ENCODE data around the gene KCNJ5. TPM values are rescaled to one million over a fixed set of nuclear protein-coding genes. Genes with fewer than 3 reads are reported as not detected.

The KCNJ5 gene
- total RNA-seq, 2 experiments from 2014 or later, result not detected

- H3K9me3 Mint-ChIP-seq, result no peaks in the 10 kb centered on the region
- ChIA-PET CTCF (interaction anchor here (1.9 kb wide), 1 partner anchor 11 kb away, joined by 5 read pairs; no protein-coding TSS in a partner anchor), POLR2A (no interaction called here)
- H3K4me1 Mint-ChIP-seq, result no peaks in the 10 kb centered on the region
- no peaks in the 10 kb centered on the region for H3K36me3 Mint-ChIP-seq (ENCODE audit: low read depth)
- H3K4me3 Mint-ChIP-seq, result no peak overlapping the region
- DNase-seq, result no peak
- no peak overlapping the region for H3K27ac Mint-ChIP-seq
- H3K27me3 Mint-ChIP-seq, result no peaks in the 10 kb centered on the region
These were observed 45.6 kb downstream of the KCNJ5 start for GRCh38 chr11:128936606-128937251.

DNA sequence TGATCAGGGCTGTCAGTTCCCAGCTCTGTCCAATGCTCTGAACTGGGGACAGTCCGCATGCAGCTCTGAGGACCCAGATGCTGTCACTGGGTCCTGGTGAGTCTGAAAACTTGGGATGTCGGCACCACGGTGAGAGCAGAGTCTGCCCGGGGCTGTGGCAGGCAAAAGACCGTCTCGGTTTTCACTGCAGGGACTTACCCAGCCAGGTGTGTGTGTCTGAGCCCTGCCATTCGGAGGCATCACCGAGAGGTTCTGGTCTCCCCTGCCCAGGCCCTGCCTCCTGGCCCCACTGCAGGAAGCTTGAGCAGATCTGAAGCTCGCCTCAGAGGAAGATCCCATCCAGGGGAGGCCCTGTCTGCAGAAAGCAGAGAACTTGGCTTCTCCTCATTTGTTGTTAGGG, 46.3 kb downstream of the KCNJ5 start:
- no peak for DNase-seq
- CTCF ChIA-PET, result interaction anchor here (1.9 kb wide), 1 partner anchor 11 kb away, joined by 5 read pairs; no protein-coding TSS in a partner anchor
- H3K27me3 Mint-ChIP-seq, result no peaks in the 10 kb centered on the region
- peak overlapping the region; percentile 19 for H3K27ac Mint-ChIP-seq
- H3K9me3 Mint-ChIP-seq, result no peaks in the 10 kb centered on the region
- no peaks in the 10 kb centered on the region for H3K4me1 Mint-ChIP-seq
- H3K4me3 Mint-ChIP-seq, result no peak overlapping the region
- POLR2A ChIA-PET, result no interaction called here
- no peaks in the 10 kb centered on the region for H3K36me3 Mint-ChIP-seq (ENCODE audit: low read depth)

DNA sequence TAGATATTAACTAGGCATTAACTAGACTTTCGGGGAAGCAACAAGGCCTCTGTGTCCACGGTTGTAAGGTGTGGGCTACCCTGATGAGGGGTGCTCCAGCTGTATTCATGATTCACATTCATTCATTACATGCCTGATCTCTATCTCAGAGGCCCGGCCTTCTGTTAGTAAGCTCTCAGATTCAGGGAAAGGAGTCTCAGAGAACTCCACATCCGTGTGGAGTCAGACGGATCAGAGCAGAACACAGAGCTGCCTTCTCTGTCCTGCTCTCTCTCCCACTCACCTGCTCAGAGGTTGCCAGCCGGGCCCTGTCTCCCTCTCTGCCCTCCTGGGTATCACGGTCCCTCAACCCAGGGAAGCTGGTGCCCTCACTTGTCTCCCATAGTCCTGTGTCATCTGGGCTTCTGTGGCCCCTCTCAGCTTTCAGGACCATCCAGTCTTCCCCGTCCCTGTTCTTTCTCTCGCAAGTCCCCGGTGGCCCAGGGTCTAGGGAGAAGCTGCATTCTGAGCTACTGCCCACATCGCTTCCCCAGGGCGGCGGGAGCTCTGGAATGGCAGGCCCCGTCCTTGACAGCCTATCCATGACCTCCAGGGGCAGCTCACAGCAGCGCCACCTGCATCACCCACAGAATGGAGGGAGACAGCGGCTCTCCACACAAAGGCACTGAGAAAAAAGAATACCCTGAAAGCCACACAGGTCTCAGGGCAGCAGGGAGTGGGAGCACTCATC, 47.2 kb downstream of the KCNJ5 start:
- peak overlapping the region; percentile 50 for H3K27ac Mint-ChIP-seq
- CTCF ChIA-PET, result interaction anchor here (0.6 to 0.7 kb wide), 2 partner anchors 12 to 394 kb away, joined by 3 to 4 read pairs; no protein-coding TSS in a partner anchor
- POLR2A ChIA-PET, result no interaction called here
- no peak for DNase-seq
- H3K36me3 Mint-ChIP-seq (ENCODE audit: low read depth), result no peaks in the 10 kb centered on the region
- no peaks in the 10 kb centered on the region for H3K9me3 Mint-ChIP-seq
- H3K4me3 Mint-ChIP-seq, result no peak overlapping the region
- no peaks in the 10 kb centered on the region for H3K4me1 Mint-ChIP-seq
- no peaks in the 10 kb centered on the region for H3K27me3 Mint-ChIP-seq

GRCh38 chr11:128939591-128939990, 48.4 kb downstream of the KCNJ5 start:
- no peaks in the 10 kb centered on the region for H3K27me3 Mint-ChIP-seq
- ChIA-PET POLR2A (no interaction called here), CTCF (interaction anchor here (1.3 kb wide), 1 partner anchor 21 kb away, joined by 3 read pairs; no protein-coding TSS in a partner anchor)
- H3K9me3 Mint-ChIP-seq, result no peaks in the 10 kb centered on the region
- no peak overlapping the region for H3K4me3 Mint-ChIP-seq
- H3K36me3 Mint-ChIP-seq (ENCODE audit: low read depth), result no peaks in the 10 kb centered on the region
- H3K27ac Mint-ChIP-seq, result no peak overlapping the region
- H3K4me1 Mint-ChIP-seq, result no peaks in the 10 kb centered on the region
- DNase-seq, result no peak

- H3K4me1 Mint-ChIP-seq, result no peaks in the 10 kb centered on the region
- no peaks in the 10 kb centered on the region for H3K9me3 Mint-ChIP-seq
- ChIA-PET POLR2A (no interaction called here), CTCF (interaction anchor here (1.3 kb wide), 1 partner anchor 21 kb away, joined by 3 read pairs; no protein-coding TSS in a partner anchor)
- no peak overlapping the region for H3K27ac Mint-ChIP-seq
- DNase-seq, result no peak
- no peaks in the 10 kb centered on the region for H3K27me3 Mint-ChIP-seq
- no peak overlapping the region for H3K4me3 Mint-ChIP-seq
- no peaks in the 10 kb centered on the region for H3K36me3 Mint-ChIP-seq (ENCODE audit: low read depth)
These were observed 49.0 kb downstream of the KCNJ5 start for GRCh38 chr11:128940156-128940555.

GRCh38 chr11:128940603-128941002, 49.4 kb downstream of the KCNJ5 start:
- H3K27ac Mint-ChIP-seq, result no peak overlapping the region
- H3K4me1 Mint-ChIP-seq, result no peaks in the 10 kb centered on the region
- no peaks in the 10 kb centered on the region for H3K36me3 Mint-ChIP-seq (ENCODE audit: low read depth)
- no peak for DNase-seq
- H3K9me3 Mint-ChIP-seq, result no peaks in the 10 kb centered on the region
- no peak overlapping the region for H3K4me3 Mint-ChIP-seq
- ChIA-PET POLR2A (no interaction called here), CTCF (interaction anchor here (1.3 to 1.4 kb wide), 2 partner anchors 22 to 54 kb away, joined by 3 read pairs; no protein-coding TSS in a partner anchor)
- H3K27me3 Mint-ChIP-seq, result no peaks in the 10 kb centered on the region

DNA sequence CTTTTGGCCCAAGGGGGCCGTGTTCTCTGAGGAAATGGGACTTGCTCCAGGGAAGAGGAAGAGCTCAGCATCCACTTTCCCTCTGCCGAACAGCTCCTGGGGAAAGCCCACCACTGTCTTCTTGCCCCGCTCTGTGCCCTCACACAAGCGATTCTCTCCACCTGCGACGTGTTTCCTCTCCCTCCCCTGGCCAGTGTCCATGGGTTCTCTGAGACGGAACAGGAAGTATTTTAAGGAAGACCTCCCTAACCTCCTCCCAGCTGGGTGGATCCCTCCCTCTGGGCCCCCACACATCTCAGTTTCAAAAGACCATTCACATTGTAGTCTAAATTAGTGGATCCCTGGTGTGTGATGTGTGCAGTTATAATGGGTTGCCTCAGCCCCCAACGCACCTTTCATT, 50.0 kb downstream of the KCNJ5 start:
- H3K9me3 Mint-ChIP-seq, result no peaks in the 10 kb centered on the region
- CTCF ChIA-PET, result interaction anchor here (1.4 kb wide), 1 partner anchor 55 kb away, joined by 3 read pairs; no protein-coding TSS in a partner anchor
- no peak overlapping the region for H3K4me3 Mint-ChIP-seq
- H3K36me3 Mint-ChIP-seq (ENCODE audit: low read depth), result no peaks in the 10 kb centered on the region
- DNase-seq, result no peak
- H3K27ac Mint-ChIP-seq, result no peak overlapping the region
- POLR2A ChIA-PET, result no interaction called here
- no peaks in the 10 kb centered on the region for H3K4me1 Mint-ChIP-seq
- H3K27me3 Mint-ChIP-seq, result no peaks in the 10 kb centered on the region

DNA sequence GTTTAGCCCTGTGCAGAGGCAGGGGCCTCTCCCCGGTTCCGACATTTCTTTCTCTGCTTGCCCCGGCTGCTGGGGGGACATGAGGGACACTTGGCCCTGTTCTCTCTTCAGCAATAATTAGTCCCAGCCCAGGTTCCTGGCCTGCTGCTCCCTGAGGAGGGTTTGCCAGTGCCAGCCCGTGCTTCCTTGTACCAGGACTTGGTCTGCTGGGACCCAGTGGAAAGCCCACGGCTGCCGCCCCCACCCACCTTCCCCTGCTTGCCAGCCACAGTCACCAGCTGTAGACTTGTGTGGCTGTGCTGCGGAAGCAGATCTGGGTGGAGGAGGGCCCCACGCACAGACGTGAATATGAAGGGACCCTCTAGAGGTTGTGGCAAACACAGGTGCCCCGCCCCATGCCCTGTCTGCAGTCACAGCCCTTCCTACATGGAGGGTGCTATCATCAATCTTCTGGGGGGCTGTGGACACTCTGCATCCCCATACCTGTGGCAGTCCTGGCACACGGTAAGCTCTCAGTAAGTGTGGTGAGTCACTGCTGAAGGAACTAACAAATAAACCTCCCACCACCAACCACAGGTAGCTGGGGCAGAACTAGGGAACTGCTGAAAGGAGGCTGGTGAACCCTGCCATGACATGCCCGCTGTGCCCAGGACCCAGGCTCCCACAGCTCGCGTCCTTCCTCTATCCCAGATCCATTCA, 50.6 kb downstream of the KCNJ5 start:
- Mint-ChIP-seq H3K27ac (no peak overlapping the region), H3K4me3 (no peak overlapping the region), H3K36me3 (ENCODE audit: low read depth) (no peaks in the 10 kb centered on the region), H3K9me3 (no peaks in the 10 kb centered on the region), H3K4me1 (no peaks in the 10 kb centered on the region), H3K27me3 (no peaks in the 10 kb centered on the region)
- ChIA-PET POLR2A (no interaction called here), CTCF (interaction anchor here (1.4 kb wide), 1 partner anchor 56 kb away, joined by 3 read pairs; no protein-coding TSS in a partner anchor)
- no peak for DNase-seq

DNA sequence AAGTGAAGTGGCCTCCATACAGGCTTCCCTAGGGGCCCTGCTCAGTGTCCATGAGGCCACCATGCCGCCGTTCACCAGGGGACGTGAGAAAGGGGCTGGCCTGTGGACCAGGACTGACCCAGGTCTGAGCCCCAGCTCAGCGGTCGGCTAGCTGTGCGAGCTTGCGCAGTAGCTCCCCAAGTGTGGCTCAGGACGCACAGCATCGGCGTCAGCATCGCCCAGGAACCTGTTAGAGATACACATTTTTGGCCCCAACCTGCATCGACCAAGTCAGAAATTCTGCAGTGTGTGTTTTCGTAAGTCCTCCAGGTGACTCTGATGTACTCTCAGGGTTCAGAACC, 51.1 kb downstream of the KCNJ5 start:
- H3K27ac Mint-ChIP-seq, result no peak overlapping the region
- ChIA-PET CTCF (interaction anchor here (1.4 kb wide), 1 partner anchor 56 kb away, joined by 3 read pairs; no protein-coding TSS in a partner anchor), POLR2A (no interaction called here)
- no peak overlapping the region for H3K4me3 Mint-ChIP-seq
- DNase-seq, result no peak
- H3K4me1 Mint-ChIP-seq, result no peaks in the 10 kb centered on the region
- H3K9me3 Mint-ChIP-seq, result no peaks in the 10 kb centered on the region
- no peaks in the 10 kb centered on the region for H3K36me3 Mint-ChIP-seq (ENCODE audit: low read depth)
- no peaks in the 10 kb centered on the region for H3K27me3 Mint-ChIP-seq

GRCh38 chr11:128942817-128943427, 51.8 kb downstream of the KCNJ5 start, which contains the start of gene TP53AIP1:
Gene TP53AIP1 (minus strand): TSS chr11:128942871. CDS start chr11:128937818, 5,053 bp downstream.
- ChIA-PET POLR2A (no interaction called here), CTCF (no interaction called here)
- Mint-ChIP-seq H3K4me3 (no peak within 1 kb of the TSS), H3K27me3 (no peaks in the 10 kb centered on the region), H3K9me3 (no peaks in the 10 kb centered on the region), H3K27ac (no peak within 1 kb of the TSS), H3K4me1 (no peaks in the 10 kb centered on the region), H3K36me3 (ENCODE audit: low read depth) (no peaks in the 10 kb centered on the region)
- no peak for DNase-seq

GRCh38 chr11:128943428-128943976, 52.3 kb downstream of the KCNJ5 start:
- Mint-ChIP-seq H3K27ac (no peak overlapping the region), H3K36me3 (ENCODE audit: low read depth) (no peaks in the 10 kb centered on the region), H3K4me1 (no peaks in the 10 kb centered on the region), H3K4me3 (no peak overlapping the region), H3K27me3 (peaks cover 3% of the 10 kb centered on the region), H3K9me3 (no peaks in the 10 kb centered on the region)
- ChIA-PET POLR2A (no interaction called here), CTCF (no interaction called here)
- DNase-seq, result no peak

GRCh38 chr11:128946648-128947047, 55.5 kb downstream of the KCNJ5 start:
- Mint-ChIP-seq H3K4me1 (no peaks in the 10 kb centered on the region), H3K27me3 (peaks cover 11% of the 10 kb centered on the region), H3K27ac (no peak overlapping the region), H3K36me3 (ENCODE audit: low read depth) (no peaks in the 10 kb centered on the region), H3K9me3 (no peaks in the 10 kb centered on the region), H3K4me3 (no peak overlapping the region)
- ChIA-PET POLR2A (no interaction called here), CTCF (interaction anchor here (2.0 kb wide), 1 partner anchor 10 kb away, joined by 8 read pairs; no protein-coding TSS in a partner anchor)
- DNase-seq, result no peak

Measured in activated CD4-positive, alpha-beta T cell treated with anti-CD3 and anti-CD28 coated beads, Interleukin-2, amount 10 ng/mL, durations not matched to agents 7 days and 5 days (primary cell).